K562 (cell line): Measurements from ENCODE around the gene OR5L1. TPM values are rescaled to one million over a fixed set of nuclear protein-coding genes. Genes with fewer than 3 reads are reported as not detected.

ENCODE experiments used
- ATAC-seq: fragments of 200-7000 bp; cut with Tn5 transposase; 3 replicates; pipeline ENCODE4 v1.9.1; 2020; ENCODE audit warnings: moderate library complexity
- BruUV-seq: library from RNA; stranded (reverse); fragments of 400-500 nt; replicated peaks from 2 replicates; lab custom pipeline; 2021; lab: Mats Ljungman, UMichigan
- CTCF ChIA-PET: fragments of 300-600 bp; formaldehyde crosslinking; extraction: SDS; loops from one replicate; lab custom pipeline; 2021; ENCODE audit warnings: low intra/inter-chr PET ratio; lab: Yijun Ruan, JAX
- POLR2A ChIA-PET: fragments of 300-600, 350-650 bp; sonication (Branson Sonifier 250); formaldehyde crosslinking; extraction: SDS; loops from one replicate; lab custom pipeline; 2021; ENCODE audit warnings: antibody characterized with exemption, inconsistent platforms; lab: Yijun Ruan, JAX
- DNase-seq, 4 experiments: peaks; one replicate each; pipeline versions ENCODE4 v3.0.0 to v3.0.0-alpha.2; 2011 to 2018; ENCODE audit warnings: low spot score in 3 of 4, mixed read lengths in 3 of 4; ENCODE audit errors: extremely low read depth in 1 of 4
- FAIRE-seq: peaks from 2 replicates; lab custom pipeline; 2011; peaks lifted over from hg19 to GRCh38; lab: Jason Lieb, UNC
- H2AFZ ChIP-seq: 2 replicates; pipeline ENCODE4 v1.6.0; 2011; ENCODE audit warnings: low read depth, low read length, control low read depth, inconsistent platforms
- H3K27ac ChIP-seq: fragments of 200-600 bp; 3 replicates; pipeline ENCODE4 v1.8.0; 2011; ENCODE audit warnings: low read depth, mild to moderate bottlenecking, control low read depth, inconsistent platforms, low read length, moderate library complexity, mixed read lengths; ENCODE audit errors: extremely low read depth
- H3K27me3 ChIP-seq, 2 experiments: fragments of 300-600 bp in 1 of 2; 2 replicates in 1 of 2; 3 replicates in 1 of 2; pipeline versions ENCODE4 v1.6.0 to v1.8.0; 2011; ENCODE audit warnings: inconsistent platforms in 2 of 2, low read length in 2 of 2, mild to moderate bottlenecking in 1 of 2, mixed read lengths in 1 of 2, moderate library complexity in 1 of 2; ENCODE audit not compliant: control insufficient read depth in 2 of 2, insufficient read depth in 2 of 2
- H3K36me3 ChIP-seq: fragments of 300-600 bp; 3 replicates; pipeline ENCODE4 v1.8.0; 2011; ENCODE audit warnings: mild to moderate bottlenecking, low read length, inconsistent platforms; ENCODE audit not compliant: control insufficient read depth, insufficient read depth
- H3K4me1 ChIP-seq, 2 experiments: fragments of 200-600 bp in 1 of 2; replicated peaks in 1 of 2; 2 replicates in 1 of 2; 3 replicates in 1 of 2; pipeline versions ENCODE4 v1.5.1 to v1.8.0; 2011; ENCODE audit warnings: inconsistent platforms in 2 of 2, low read length in 2 of 2, mild to moderate bottlenecking in 1 of 2, mixed read lengths in 1 of 2, moderate library complexity in 1 of 2; ENCODE audit not compliant: control insufficient read depth in 2 of 2, insufficient read depth in 2 of 2
- H3K4me2 ChIP-seq: 2 replicates; pipeline ENCODE4 v1.6.1; 2011; ENCODE audit warnings: low read length, control low read depth, inconsistent platforms, mixed read lengths; ENCODE audit not compliant: insufficient read depth
- H3K4me3 ChIP-seq: fragments of 200-600 bp; sonication (generic), shearing (Covaris generic); 2 replicates; pipeline ENCODE4 v1.5.1; 2016; ENCODE audit warnings: control low read depth, inconsistent platforms
- H3K79me2 ChIP-seq: fragments of 200-600 bp; 3 replicates; pipeline ENCODE4 v1.8.0; 2011; ENCODE audit warnings: low read length, inconsistent platforms; ENCODE audit not compliant: control insufficient read depth, insufficient read depth
- H3K9ac ChIP-seq, 2 experiments: 2 replicates each; pipeline versions ENCODE4 v1.6.0 to v1.6.1; 2011; ENCODE audit warnings: low read depth in 2 of 2, low read length in 2 of 2, control low read depth in 1 of 2, inconsistent platforms in 1 of 2, mild to moderate bottlenecking in 1 of 2, mixed read lengths in 1 of 2; ENCODE audit not compliant: insufficient read depth in 1 of 2
- H3K9me1 ChIP-seq: one replicate; pipeline ENCODE4 v1.6.0; 2011; ENCODE audit warnings: inconsistent platforms, mild to moderate bottlenecking, low read length, moderate library complexity; ENCODE audit not compliant: control insufficient read depth, insufficient read depth
- H3K9me3 ChIP-seq: replicated peaks from 2 replicates; pipeline ENCODE4 v1.5.1; 2011; ENCODE audit warnings: low read depth, low read length, inconsistent platforms; ENCODE audit not compliant: control insufficient read depth, insufficient read depth
- H4K20me1 ChIP-seq: replicated peaks from 2 replicates; pipeline ENCODE4 v1.6.1; 2011; ENCODE audit warnings: low read length, inconsistent platforms, mixed read lengths; ENCODE audit not compliant: control insufficient read depth, insufficient read depth
- EP400 ChIP-seq: fragments of 450-650 bp; IDR thresholded peaks from 2 replicates; pipeline ENCODE4 v1.6.1; 2017; ENCODE audit warnings: antibody characterized with exemption, mild to moderate bottlenecking, moderate library complexity
- EZH2 ChIP-seq: IDR thresholded peaks from 2 replicates; pipeline ENCODE4 v1.6.1; 2012; ENCODE audit warnings: low read depth, mild to moderate bottlenecking, inconsistent platforms, low read length, borderline replicate concordance
- HMGN3 ChIP-seq: IDR thresholded peaks from 2 replicates; pipeline ENCODE4 v1.6.1; 2011; ENCODE audit warnings: borderline replicate concordance, low read depth, mild to moderate bottlenecking, mixed read lengths, low read length; ENCODE audit not compliant: insufficient read length; ENCODE audit errors: extremely low read depth
- NR1H2 ChIP-seq: sonication (generic); formaldehyde crosslinking; IDR thresholded peaks from 2 replicates; pipeline ENCODE4 v1.4.0; 2020; ENCODE audit warnings: mild to moderate bottlenecking, missing genetic modification reagents
- RBM14 ChIP-seq: fragments of 200-400 bp; formaldehyde crosslinking; IDR thresholded peaks from 2 replicates; pipeline ENCODE4 v1.6.1; 2018; ENCODE audit warnings: low read depth, mild to moderate bottlenecking, low read length, moderate library complexity, borderline replicate concordance; ENCODE audit not compliant: insufficient read depth
- RERE ChIP-seq: sonication (generic); formaldehyde crosslinking; IDR thresholded peaks from 2 replicates; pipeline ENCODE4 v1.8.0; 2023; ENCODE audit warnings: missing genetic modification reagents, mild to moderate bottlenecking, borderline replicate concordance
- ZFP36 ChIP-seq: fragments of 150-350 bp; IDR thresholded peaks from 2 replicates; pipeline ENCODE4 v1.6.1; 2018; ENCODE audit warnings: low read length, low read depth; ENCODE audit not compliant: partially characterized antibody
- ZNF280A ChIP-seq: fragments of 450-650 bp; IDR thresholded peaks from 2 replicates; pipeline ENCODE4 v1.6.1; 2018; ENCODE audit warnings: mild to moderate bottlenecking, low read depth; ENCODE audit not compliant: partially characterized antibody
- WGBS: fragments of 100-300 bp; shearing (Covaris generic); methylation state at CpG from one replicate; pipeline ENCODE4 v1.1.6; 2016; ENCODE audit warnings: low coverage, mixed read lengths; ENCODE audit not compliant: insufficient coverage; ENCODE audit errors: missing lambda C conversion rate; 5-methylcytosine and 5-hydroxymethylcytosine counted together
- in situ Hi-C: fragments of 300-500 bp; cut with MboI; formaldehyde crosslinking; loops from 4 replicates; pipeline ENCODE4 v1.15.0; 2018; ENCODE audit warnings: inconsistent platforms, mixed read lengths
- intact Hi-C: fragments of 100-400 bp; cut with micrococcal nuclease; formaldehyde crosslinking; loops from 2 replicates; pipeline ENCODE4 v1.14.2; 2022
- polyA plus RNA-seq, 8 experiments: library from polyadenylated mRNA; depleted of rRNA in 4 of 8; stranded (reverse) in 5 of 8; unstranded in 3 of 8; fragments of >200 nt; fragmentation: Nextera tagmentation in 2 of 8; fragmentation: Illumina TruSeq in 1 of 8; extraction: Ambion mirVana in 2 of 8; extraction: Trizol in 1 of 8; gene quantifications; 2 replicates each; pipeline versions ENCODE4 v1.2.1 to v1.2.3, GENCODE V29; 2011 to 2014; ENCODE audit warnings: inconsistent platforms in 1 of 8, missing spikeins in 1 of 8
- total RNA-seq, 7 experiments: library from RNA; depleted of rRNA in 6 of 7; stranded (reverse); fragments of >200 nt in 6 of 7; fragmentation: Illumina TruSeq in 2 of 7; extraction: Trizol in 2 of 7; gene quantifications; 2 replicates each; pipeline versions ENCODE4 v1.2.1 to v1.2.3, GENCODE V29; 2011 to 2021; ENCODE audit warnings: low replicate concordance in 1 of 7

OR5L1 gene
- total and polyA plus RNA-seq, 9 of the 15 experiments (the other 6 are each of a cell fraction or from before 2014, with no cell fraction given) = not detected

- Histone ChIP-seq H3K9ac (no peak overlapping the region), H3K79me2 (no peaks in the 10 kb centered on the region), H3K9me1 (no peaks in the 10 kb centered on the region), H3K27me3 (no peaks in the 10 kb centered on the region), H3K4me3 (no peak overlapping the region), H4K20me1 (no peaks in the 10 kb centered on the region), H3K27ac (no peak overlapping the region), H3K36me3 (no peaks in the 10 kb centered on the region), H3K4me1 (no peaks in the 10 kb centered on the region)
- ChIA-PET CTCF (no interaction called here), POLR2A (no interaction called here)
- no peak for DNase-seq
- FAIRE-seq = no peak
- 0% methylated on average over 1 of the region's 1 CpG for WGBS
- in situ Hi-C loops = no loop called here
- no peak for TF ChIP-seq EZH2
- peak; percentile 20 for TF ChIP-seq ZFP36
- TF ChIP-seq NR1H2 = no peak
- TF ChIP-seq RBM14 = no peak
- TF ChIP-seq, all 486 proteins: peak for 1
- Histone ChIP-seq H2AFZ (no peak overlapping the region), H3K9me3 (no peaks in the 10 kb centered on the region), H3K4me2 (no peak overlapping the region)
- ATAC-seq = no peak
- intact Hi-C loops = no loop called here
- no TSS peak for BruUV-seq
Measured at GRCh38 chr11:55806248-55806647, 4.9 kb upstream of the OR5L1 start.

- WGBS = 6% methylated on average over 5 of the region's 5 CpGs
- TF ChIP-seq EP400 (no peak), RERE (CRISPR knock-in tag) (no peak), HMGN3 (no peak), ZNF280A (no peak)
Measured at GRCh38 chr11:55819330-55819729, 8.2 kb downstream of the OR5L1 start, which contains the start of gene OR5D18. Gene OR5D18, plus strand, starts transcription at chr11:55819630. Its CDS starts 0 bp downstream, at chr11:55819630.

More at GRCh38 chr11:55819330-55819729, 8.2 kb downstream of the OR5L1 start, which contains the start of gene OR5D18:
- H3K9ac ChIP-seq = no peak within 1 kb of the TSS
- ChIA-PET CTCF (no interaction called here), POLR2A (no interaction called here)
- DNase-seq (no peak), FAIRE-seq (no peak), ATAC-seq (no peak)
- H4K20me1 ChIP-seq = no peaks in the 10 kb centered on the region
- no peak within 1 kb of the TSS for H3K4me3 ChIP-seq
- H3K9me3 ChIP-seq = no peaks in the 10 kb centered on the region
- intact Hi-C loops = no loop called here
- in situ Hi-C loops = no loop called here
- no peaks in the 10 kb centered on the region for H3K27me3 ChIP-seq
- no peaks in the 10 kb centered on the region for H3K79me2 ChIP-seq
- no peak within 1 kb of the TSS for H3K4me2 ChIP-seq
- BruUV-seq = no TSS peak
- H3K9me1 ChIP-seq = no peaks in the 10 kb centered on the region
- H3K27ac ChIP-seq = no peak within 1 kb of the TSS
- no peaks in the 10 kb centered on the region for H3K36me3 ChIP-seq
- no peaks in the 10 kb centered on the region for H3K4me1 ChIP-seq
- H2AFZ ChIP-seq = no peak within 1 kb of the TSS
